A549 (cell line): ENCODE measurements around the gene AKR1E2.

Experiments
- CBX2 ChIP-seq: fragments of 200-600 bp; sonication (generic); IDR thresholded peaks from 2 replicates; pipeline ENCODE4 v1.6.1; 2016; ENCODE audit warnings: low read depth, mild to moderate bottlenecking, borderline replicate concordance
- HDAC2 ChIP-seq: fragments of 200-600 bp; sonication (generic); IDR thresholded peaks from 2 replicates; pipeline ENCODE4 v1.6.1; 2016
- JUNB ChIP-seq: fragments of >200 bp; sonication (Bioruptor Twin); formaldehyde crosslinking; IDR thresholded peaks from 2 replicates; pipeline ENCODE4 v1.6.1; 2016
- MAZ ChIP-seq: fragments of 150-350 bp; IDR thresholded peaks from 2 replicates; pipeline ENCODE4 v1.6.1; 2014; ENCODE audit warnings: antibody characterized with exemption, low read depth, low read length, borderline replicate concordance
- NR3C1 ChIP-seq: fragments of >200 bp; sonication (Bioruptor Twin); formaldehyde crosslinking; IDR thresholded peaks from 3 replicates; pipeline ENCODE4 v1.6.1; 2017
- POLR2A ChIP-seq: IDR thresholded peaks from 2 replicates; pipeline ENCODE4 v1.6.1; 2012; ENCODE audit warnings: mild to moderate bottlenecking, low read length
- RAD21 ChIP-seq, 2 experiments: fragments of >200 bp in 1 of 2; sonication (Bioruptor Twin) in 1 of 2; formaldehyde crosslinking in 1 of 2; IDR thresholded peaks in 1 of 2; conservative IDR thresholded peaks in 1 of 2; 2 replicates in 1 of 2; 3 replicates in 1 of 2; pipeline ENCODE4 v1.6.1; 2012 to 2018; ENCODE audit warnings: inconsistent platforms in 1 of 2
- ZFP36 ChIP-seq: fragments of 450-650 bp; IDR thresholded peaks from 2 replicates; pipeline ENCODE4 v1.6.1; 2014; ENCODE audit warnings: borderline replicate concordance; ENCODE audit not compliant: partially characterized antibody
- TF ChIP-seq, protein P1 (sequence below): fragments of >200 bp; sonication (Bioruptor Twin); formaldehyde crosslinking; IDR thresholded peaks from 3 replicates; pipeline ENCODE4 v1.5.1; 2016
- TF ChIP-seq, protein P2 (sequence below): IDR thresholded peaks from 2 replicates; pipeline ENCODE4 v1.6.1; 2012

- TF ChIP-seq JUNB (no peak), POLR2A (no peak), MAZ (no peak), RAD21 (conservative IDR thresholded peaks at IDR 0.05 in 1 of 2, IDR thresholded peaks at IDR 0.05 in 1 of 2) (no peak), HDAC2 (no peak), CBX2 (no peak), ZFP36 (no peak), NR3C1 (no peak)
- TF ChIP-seq, protein P1, sequence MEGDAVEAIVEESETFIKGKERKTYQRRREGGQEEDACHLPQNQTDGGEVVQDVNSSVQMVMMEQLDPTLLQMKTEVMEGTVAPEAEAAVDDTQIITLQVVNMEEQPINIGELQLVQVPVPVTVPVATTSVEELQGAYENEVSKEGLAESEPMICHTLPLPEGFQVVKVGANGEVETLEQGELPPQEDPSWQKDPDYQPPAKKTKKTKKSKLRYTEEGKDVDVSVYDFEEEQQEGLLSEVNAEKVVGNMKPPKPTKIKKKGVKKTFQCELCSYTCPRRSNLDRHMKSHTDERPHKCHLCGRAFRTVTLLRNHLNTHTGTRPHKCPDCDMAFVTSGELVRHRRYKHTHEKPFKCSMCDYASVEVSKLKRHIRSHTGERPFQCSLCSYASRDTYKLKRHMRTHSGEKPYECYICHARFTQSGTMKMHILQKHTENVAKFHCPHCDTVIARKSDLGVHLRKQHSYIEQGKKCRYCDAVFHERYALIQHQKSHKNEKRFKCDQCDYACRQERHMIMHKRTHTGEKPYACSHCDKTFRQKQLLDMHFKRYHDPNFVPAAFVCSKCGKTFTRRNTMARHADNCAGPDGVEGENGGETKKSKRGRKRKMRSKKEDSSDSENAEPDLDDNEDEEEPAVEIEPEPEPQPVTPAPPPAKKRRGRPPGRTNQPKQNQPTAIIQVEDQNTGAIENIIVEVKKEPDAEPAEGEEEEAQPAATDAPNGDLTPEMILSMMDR: no peak
- TF ChIP-seq, protein P2, sequence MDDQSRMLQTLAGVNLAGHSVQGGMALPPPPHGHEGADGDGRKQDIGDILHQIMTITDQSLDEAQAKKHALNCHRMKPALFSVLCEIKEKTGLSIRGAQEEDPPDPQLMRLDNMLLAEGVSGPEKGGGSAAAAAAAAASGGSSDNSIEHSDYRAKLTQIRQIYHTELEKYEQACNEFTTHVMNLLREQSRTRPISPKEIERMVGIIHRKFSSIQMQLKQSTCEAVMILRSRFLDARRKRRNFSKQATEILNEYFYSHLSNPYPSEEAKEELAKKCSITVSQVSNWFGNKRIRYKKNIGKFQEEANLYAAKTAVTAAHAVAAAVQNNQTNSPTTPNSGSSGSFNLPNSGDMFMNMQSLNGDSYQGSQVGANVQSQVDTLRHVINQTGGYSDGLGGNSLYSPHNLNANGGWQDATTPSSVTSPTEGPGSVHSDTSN: no peak
These were observed 44.1 kb upstream of the AKR1E2 start for GRCh38 chr10:4781955-4782354.
